Activated T-cell treated with anti-CD3 and anti-CD28 coated beads, Interleukin-2, amount 50 U/mL, for 1 hour (primary cell): Measurements from ENCODE around the gene IFRD2.
"Not testable (repeated sequence)": the region's sequence is repeated elsewhere in the genome, so short reads cannot be mapped to it uniquely, and the experiment has no call there.

ENCODE experiments used
- DNase-seq: peaks from one replicate; pipeline ENCODE4 v3.0.0-alpha.2; 2020

The IFRD2 gene

DNA sequence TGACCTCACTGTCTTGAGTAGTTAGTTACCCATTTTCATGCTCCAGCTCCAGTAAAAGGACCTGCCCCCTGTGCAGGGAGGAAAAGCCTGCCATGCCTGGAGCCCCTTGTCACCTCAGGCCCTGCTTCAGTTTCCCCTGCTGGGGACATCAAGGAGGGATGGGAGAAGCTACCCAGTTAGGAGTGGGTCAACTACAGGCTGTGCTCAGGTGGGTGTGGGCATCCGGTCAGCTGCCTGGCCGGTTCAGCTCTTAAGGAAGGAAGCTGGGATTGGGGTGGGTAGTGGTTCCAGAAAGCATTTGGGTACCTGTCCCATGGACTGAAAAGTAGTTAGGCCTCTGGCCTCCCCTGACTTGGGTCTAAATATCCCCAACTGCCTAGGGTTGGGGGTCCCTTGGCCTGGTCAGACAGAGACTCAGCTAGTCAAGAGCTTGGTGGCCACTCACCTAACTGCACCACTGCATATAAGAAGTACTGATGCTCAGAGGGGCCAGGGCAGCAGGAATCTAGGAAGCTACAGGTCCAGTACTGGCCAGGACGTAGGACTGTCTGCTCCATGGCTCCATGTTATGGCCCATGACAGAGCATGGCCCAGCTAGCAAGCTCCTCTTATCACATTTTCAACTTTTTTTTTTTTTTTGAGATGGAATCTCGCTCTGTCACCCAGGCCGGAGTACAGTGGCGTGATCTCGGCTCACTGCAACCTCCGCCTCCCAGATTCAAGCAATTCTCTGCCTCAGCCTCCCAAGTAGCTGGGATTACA is 12.8 kb downstream of the IFRD2 start:
- no peak for DNase-seq

DNA sequence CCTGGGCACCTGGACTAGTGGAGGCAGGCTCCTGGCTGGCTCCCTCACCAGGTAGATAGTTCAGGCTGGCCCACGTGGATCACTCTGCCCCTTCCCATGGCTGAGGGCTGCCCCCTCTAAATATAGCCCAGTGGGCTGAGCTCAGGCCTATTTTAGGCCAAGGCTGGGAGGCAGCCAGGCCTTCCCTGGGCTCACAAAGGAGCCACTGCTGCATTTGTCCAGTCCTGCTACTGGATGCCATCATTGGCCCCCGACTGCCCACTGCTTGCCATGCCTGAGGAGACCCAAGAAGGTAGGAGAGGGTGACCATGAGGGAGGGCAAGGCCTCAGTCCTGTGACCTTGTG is 13.4 kb downstream of the IFRD2 start, which contains the start of gene LSMEM2:
LSMEM2 (plus strand) TSS at position 208 of the 345 bp plus-strand sequence; CDS start at position 235, 27 bp downstream.
- no peak for DNase-seq

- no peak for DNase-seq
Observed at GRCh38 chr3:50278123-50278879, 13.9 kb downstream of the IFRD2 start.

DNA sequence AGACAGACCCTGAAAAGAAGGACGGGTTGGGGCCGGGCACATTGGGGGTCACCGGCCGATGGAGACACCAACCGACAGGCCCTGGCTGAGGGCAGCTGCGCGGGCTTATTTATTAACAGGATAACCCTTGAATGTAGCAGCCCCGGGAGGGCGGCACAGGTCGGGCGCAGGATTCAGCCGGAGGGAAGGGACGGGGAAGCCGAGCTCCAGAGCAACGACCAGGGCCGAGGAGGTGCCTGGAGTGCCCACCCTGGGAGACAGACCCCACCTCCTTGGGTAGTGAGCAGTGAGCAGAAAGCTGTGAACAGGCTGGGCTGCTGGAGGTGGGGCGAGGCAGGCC is 15.5 kb downstream of the IFRD2 start:
- DNase-seq, result no peak

DNA sequence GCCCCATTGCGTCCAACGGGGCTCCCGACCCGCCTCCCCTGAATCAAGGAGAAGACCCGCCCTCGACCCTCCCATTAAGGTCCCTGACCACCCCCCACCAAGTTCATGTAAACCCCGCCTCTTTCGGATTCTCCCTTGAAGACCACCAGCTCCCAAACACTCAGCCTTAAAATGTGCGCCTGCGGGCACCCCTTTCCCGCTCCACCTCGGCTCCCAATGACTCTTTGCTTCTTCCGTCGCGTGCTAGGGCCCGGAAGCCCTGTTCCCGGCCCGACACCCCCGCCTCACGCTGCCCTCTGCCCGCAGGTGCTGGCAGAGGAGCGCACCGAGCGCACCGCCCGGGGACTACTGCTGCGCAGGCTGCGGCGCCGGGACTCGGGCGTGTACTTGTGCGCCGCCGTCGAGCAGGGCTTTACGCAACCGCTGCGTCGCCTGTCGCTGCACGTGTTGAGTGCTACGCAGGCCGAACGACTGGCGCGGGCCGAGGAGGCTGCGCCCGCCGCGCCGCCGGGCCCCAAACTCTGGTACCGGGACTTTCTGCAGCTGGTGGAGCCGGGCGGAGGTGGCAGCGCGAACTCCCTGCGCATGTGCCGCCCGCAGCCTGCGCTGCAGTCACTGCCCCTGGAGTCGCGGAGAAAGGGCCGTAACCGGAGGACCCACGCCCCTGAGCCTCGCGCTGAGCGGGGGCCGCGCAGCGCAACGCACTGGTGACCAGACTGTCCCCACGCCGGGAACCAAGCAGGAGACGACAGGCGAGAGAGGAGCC is 16.1 kb downstream of the IFRD2 start:
- DNase-seq, result peak; percentile 41

- DNase-seq, result no peak
Observed at GRCh38 chr3:50275141-50275995, 16.9 kb downstream of the IFRD2 start.

DNA sequence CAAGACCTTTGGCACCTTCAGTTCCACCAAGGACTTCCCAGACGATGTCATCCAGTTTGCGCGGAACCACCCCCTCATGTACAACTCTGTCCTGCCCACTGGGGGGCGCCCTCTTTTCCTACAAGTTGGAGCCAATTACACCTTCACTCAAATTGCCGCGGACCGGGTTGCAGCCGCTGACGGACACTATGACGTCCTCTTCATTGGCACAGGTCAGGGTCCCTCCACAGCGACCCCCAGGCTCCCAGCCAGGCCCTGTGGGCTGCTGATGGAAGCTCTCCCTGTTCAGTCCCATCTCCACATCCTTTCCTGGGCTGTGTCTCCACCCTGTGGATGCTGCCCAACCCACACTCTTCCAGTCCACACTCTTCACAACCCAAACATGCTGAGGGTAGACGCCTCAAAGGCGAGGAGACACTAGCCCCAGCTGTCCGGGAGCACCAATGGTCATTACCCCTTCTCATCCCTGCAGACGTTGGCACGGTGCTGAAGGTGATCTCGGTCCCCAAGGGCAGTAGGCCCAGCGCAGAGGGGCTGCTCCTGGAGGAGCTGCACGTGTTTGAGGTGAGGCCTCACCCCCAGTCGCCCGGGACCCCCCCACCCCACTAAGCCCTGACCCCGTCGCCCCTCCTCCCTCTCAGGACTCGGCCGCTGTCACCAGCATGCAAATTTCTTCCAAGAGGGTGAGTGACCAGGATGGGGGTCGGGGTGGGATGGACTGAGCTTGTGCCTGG is 17.7 kb downstream of the IFRD2 start:
- peak; percentile 69 for DNase-seq

DNA sequence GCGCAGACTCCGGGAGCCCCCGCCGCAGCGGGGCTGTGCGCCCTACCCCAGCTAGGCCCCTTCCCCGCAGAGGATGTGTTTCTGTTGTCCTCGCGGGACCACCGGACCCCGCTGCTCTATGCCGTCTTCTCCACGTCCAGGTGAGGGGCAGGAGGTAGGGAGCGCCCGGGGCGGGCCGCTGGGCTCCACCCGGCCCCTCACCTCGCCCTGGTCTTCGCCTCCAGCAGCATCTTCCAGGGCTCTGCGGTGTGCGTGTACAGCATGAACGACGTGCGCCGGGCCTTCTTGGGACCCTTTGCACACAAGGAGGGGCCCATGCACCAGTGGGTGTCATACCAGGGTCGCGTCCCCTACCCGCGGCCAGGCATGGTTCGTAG is 18.6 kb downstream of the IFRD2 start:
- no peak for DNase-seq

DNA sequence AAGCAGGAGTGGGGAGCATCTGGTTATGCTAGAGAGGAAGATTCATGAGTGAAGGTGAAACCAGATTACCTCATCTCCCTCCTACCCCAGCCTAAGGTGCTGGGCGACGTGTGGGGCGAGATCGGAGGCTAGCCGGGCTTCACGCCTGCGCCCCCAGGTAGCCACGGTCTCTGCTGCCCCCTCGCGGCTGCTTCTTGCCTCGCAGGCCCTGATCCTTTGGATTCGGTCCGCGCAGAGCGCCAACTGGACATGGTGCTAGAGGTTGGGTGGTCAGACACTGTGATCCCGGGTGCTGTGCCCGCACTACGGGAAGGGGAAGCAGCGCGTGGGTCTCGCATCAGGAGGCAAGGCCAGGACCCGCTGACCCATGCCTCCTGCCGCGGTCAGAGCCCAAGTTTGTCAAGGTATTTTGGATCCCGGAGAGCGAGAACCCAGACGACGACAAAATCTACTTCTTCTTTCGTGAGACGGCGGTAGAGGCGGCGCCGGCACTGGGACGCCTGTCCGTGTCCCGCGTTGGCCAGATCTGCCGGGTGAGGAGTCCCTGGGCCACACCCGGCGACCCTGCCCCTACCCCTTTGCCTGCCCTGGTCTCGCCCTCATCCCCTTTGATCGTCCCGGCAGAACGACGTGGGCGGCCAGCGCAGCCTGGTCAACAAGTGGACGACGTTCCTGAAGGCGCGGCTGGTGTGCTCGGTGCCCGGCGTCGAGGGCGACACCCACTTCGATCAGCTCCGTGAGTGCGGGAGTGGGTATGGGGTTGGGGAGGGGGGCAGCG is 19.1 kb downstream of the IFRD2 start:
- DNase-seq, result peak; percentile 89

- DNase-seq, result not testable (repeated sequence)
Observed at GRCh38 chr3:50272538-50272910, 19.7 kb downstream of the IFRD2 start.

GRCh38 chr3:50271314-50271936 is 20.8 kb downstream of the IFRD2 start:
- DNase-seq, result no peak

- no peak for DNase-seq
Observed at GRCh38 chr3:50270422-50271224, 21.6 kb downstream of the IFRD2 start.

GRCh38 chr3:50269977-50270413 is 22.2 kb downstream of the IFRD2 start:
- DNase-seq, result no peak

- no peak for DNase-seq
Observed at GRCh38 chr3:50269460-50269859, 22.8 kb downstream of the IFRD2 start.

GRCh38 chr3:50268703-50269451 is 23.4 kb downstream of the IFRD2 start, which contains the start of gene SEMA3B:
Gene SEMA3B, plus strand, starts transcription at chr3:50269147. Its CDS starts 94 bp downstream, at chr3:50269241.
- no peak for DNase-seq

- no peak for DNase-seq
Observed at GRCh38 chr3:50268276-50268675, 24.0 kb downstream of the IFRD2 start.

DNA sequence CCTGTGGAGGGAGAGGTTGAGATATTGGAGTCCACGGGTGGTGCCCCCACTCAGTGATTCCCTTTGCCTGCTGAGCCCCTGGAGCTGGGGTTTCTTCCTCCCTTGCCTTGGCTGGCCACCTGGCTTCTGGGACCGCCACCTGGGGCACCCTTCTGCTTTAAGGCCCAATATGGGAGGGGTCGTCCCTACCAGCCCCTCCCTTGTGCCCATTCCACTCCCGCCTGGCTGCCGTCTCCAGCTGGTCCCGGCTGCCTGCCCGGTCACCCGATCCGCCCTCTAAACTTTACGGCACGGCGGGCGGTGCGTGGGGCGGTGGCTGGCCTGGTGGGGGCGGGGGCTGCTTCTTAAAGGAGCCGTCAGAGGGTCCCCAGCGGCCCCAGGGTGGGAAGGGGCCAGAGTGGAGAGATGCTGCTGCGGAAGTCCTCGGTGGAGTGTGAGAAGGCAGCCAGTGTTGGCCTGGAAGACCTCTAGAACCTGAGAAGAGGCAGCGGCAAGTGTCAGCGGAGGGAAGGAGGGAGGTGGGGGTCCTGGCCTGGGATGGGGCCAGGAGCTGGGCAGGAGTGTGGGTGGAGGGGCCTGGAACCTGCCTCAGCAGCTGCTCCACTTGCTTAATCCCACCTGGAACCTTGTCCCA is 24.8 kb downstream of the IFRD2 start:
- no peak for DNase-seq

GRCh38 chr3:50266836-50267235 is 25.4 kb downstream of the IFRD2 start:
- no peak for DNase-seq
